ENCODE data around the gene APOL6. TPM values are rescaled to one million over a fixed set of nuclear protein-coding genes. Genes with fewer than 3 reads are reported as not detected.

APOL6 gene
- total and polyA plus RNA-seq, 9 of the 15 experiments (the other 6 are each of a cell fraction or from before 2014, with no cell fraction given), result 0.29 to 1.2 (median 0.70) TPM

GRCh38 chr22:35631597-35631996 lies 16.6 kb upstream of the APOL6 start:
- Histone ChIP-seq H3K4me3 (no peak overlapping the region), H2AFZ (ENCODE audit: low read depth, low read length) (no peak overlapping the region), H3K9me1 (ENCODE audit: control insufficient read depth, insufficient read depth, low read length) (no peaks in the 10 kb centered on the region), H3K27ac (ENCODE audit: extremely low read depth, low read depth, low read length) (no peak overlapping the region), H4K20me1 (replicated peaks; ENCODE audit: control insufficient read depth, insufficient read depth, low read length) (no peaks in the 10 kb centered on the region), H3K9me3 (replicated peaks; ENCODE audit: control insufficient read depth, insufficient read depth, low read depth, low read length) (no peaks in the 10 kb centered on the region), H3K27me3 (ENCODE audit: control insufficient read depth in 2 of 2, insufficient read depth in 2 of 2, low read length in 2 of 2) (no peaks in the 10 kb centered on the region; a peak in 1 of 5 replicates), H3K9ac (ENCODE audit: insufficient read depth in 1 of 2, low read depth in 2 of 2, low read length in 2 of 2) (no peak overlapping the region), H3K4me1 (replicated peaks in 1 of 2; ENCODE audit: control insufficient read depth in 2 of 2, insufficient read depth in 2 of 2, low read length in 2 of 2) (peaks cover 5 to 7% of the 10 kb centered on the region in 2 experiments; a peak in 3 of 5 replicates), H3K4me2 (ENCODE audit: insufficient read depth, low read length) (no peak overlapping the region), H3K79me2 (ENCODE audit: control insufficient read depth, insufficient read depth, low read length) (no peaks in the 10 kb centered on the region), H3K36me3 (ENCODE audit: control insufficient read depth, insufficient read depth, low read length) (no peaks in the 10 kb centered on the region)
- peak; percentile 41 to 56 (median 52) for DNase-seq (ENCODE audit: extremely low read depth in 1 of 4, low spot score in 3 of 4)
- ATAC-seq, result peak; percentile 93
- CTCF ChIA-PET (ENCODE audit: low intra/inter-chr PET ratio), result no interaction called here
- peak; percentile 80 for FAIRE-seq
- intact Hi-C loops (cut with micrococcal nuclease) (loop anchor here (5.0 to 10.0 kb wide), 2 partner anchors 203 to 291 kb away; no protein-coding TSS in a partner anchor), in situ Hi-C loops (cut with MboI) (no loop called here)
- no TSS peak for BruUV-seq (replicated peaks)
- POLR2A ChIA-PET, result interaction anchor here (0.5 to 0.6 kb wide), 3 partner anchors 16 to 700 kb away, joined by 3 to 4 read pairs (median 4); no protein-coding TSS in a partner anchor
- 10% methylated on average over 5 of the region's 5 CpGs for WGBS (ENCODE audit: insufficient coverage, low coverage, missing lambda C conversion rate)
- no peak for TF ChIP-seq FUS (optimal IDR thresholded peaks at IDR 0.05; ENCODE audit: low read depth, low read length)
- TF ChIP-seq CREM (IDR thresholded peaks at IDR 0.05; ENCODE audit: low read depth), result peak; percentile 34; the same call in 1 of the 2 replicates
- no peak for TF ChIP-seq NFATC3 (IDR thresholded peaks at IDR 0.05)
- peak; percentile 61 to 75 (median 72) for TF ChIP-seq CTCF (IDR thresholded peaks at IDR 0.05 in 2 of 3, conservative IDR thresholded peaks at IDR 0.05 in 1 of 3; ENCODE audit: insufficient read depth in 2 of 3, low read depth in 1 of 3, low read length in 3 of 3)
- TF ChIP-seq HSF4 (CRISPR knock-in tag; IDR thresholded peaks at IDR 0.05; ENCODE audit: borderline replicate concordance), result no peak
- no peak for TF ChIP-seq ZBTB33 (CRISPR knock-in tag; IDR thresholded peaks at IDR 0.05)
- no peak for TF ChIP-seq CC2D1A (IDR thresholded peaks at IDR 0.05)
- no peak for TF ChIP-seq E4F1 (CRISPR knock-in tag; IDR thresholded peaks at IDR 0.05; ENCODE audit: borderline replicate concordance)
- TF ChIP-seq SIX5 (IDR thresholded peaks at IDR 0.05; ENCODE audit: borderline replicate concordance in 1 of 2, insufficient read depth in 1 of 2, low read depth in 1 of 2, low read length in 2 of 2), result no peak
- TF ChIP-seq CEBPZ (IDR thresholded peaks at IDR 0.05; ENCODE audit: borderline replicate concordance, low read depth, low read length), result no peak
